Measurements from ENCODE around the gene OR4D1. TPM values are rescaled to one million over a fixed set of nuclear protein-coding genes. Genes with fewer than 3 reads are reported as not detected.

OR4D1 gene
- total and polyA plus RNA-seq, 2 of the 13 experiments (the other 11 are each of a cell fraction or from before 2014, with no cell fraction given) = not detected

GRCh38 chr17:58186591-58186990, 38.4 kb downstream of the OR4D1 start (continued):
- TF ChIP-seq ZNF710 (CRISPR knock-in tag; IDR thresholded peaks at IDR 0.05; ENCODE audit: borderline replicate concordance) = no peak
- no peak for TF ChIP-seq REST (IDR thresholded peaks at IDR 0.05; ENCODE audit: borderline replicate concordance in 1 of 2, low read depth in 1 of 2, low read length in 2 of 2)
- no peak for TF ChIP-seq ZBTB42 (CRISPR knock-in tag; IDR thresholded peaks at IDR 0.05)

- no peak overlapping the region for H3K9ac ChIP-seq (ENCODE audit: insufficient read depth, low read depth, low read length)
- WGBS (ENCODE audit: low lambda C conversion rate) = 28% methylated on average over 6 of the region's 6 CpGs
- no peak overlapping the region for H2AFZ ChIP-seq (ENCODE audit: low read length)
- H3K36me3 ChIP-seq (replicated peaks in 1 of 2; ENCODE audit: control insufficient read depth in 1 of 2, insufficient read depth in 2 of 2, low read length in 2 of 2) = no peaks in the 10 kb centered on the region
- H3K4me1 ChIP-seq (ENCODE audit: insufficient read depth, low read length) = no peaks in the 10 kb centered on the region
- POLR2A ChIA-PET = no interaction called here
- no peaks in the 10 kb centered on the region for H3K79me2 ChIP-seq (ENCODE audit: insufficient read depth, low read length)
- TF ChIP-seq MXD3 (CRISPR knock-in tag; IDR thresholded peaks at IDR 0.05) = no peak
- no peak for TF ChIP-seq SIX4 (CRISPR knock-in tag; IDR thresholded peaks at IDR 0.05)
- TF ChIP-seq ZFP37 (CRISPR knock-in tag; IDR thresholded peaks at IDR 0.05; ENCODE audit: borderline replicate concordance) = no peak
- TF ChIP-seq YEATS2 (CRISPR knock-in tag; IDR thresholded peaks at IDR 0.05; ENCODE audit: borderline replicate concordance) = no peak
- no peak for TF ChIP-seq FUBP1 (CRISPR knock-in tag; IDR thresholded peaks at IDR 0.05; ENCODE audit: borderline replicate concordance)
- in situ Hi-C loops (cut with HindIII; ENCODE audit: extremely low pct_ligation_motif_present, low pct_unique_long_range_greater_than_20kb) = no loop called here
- no peak for ATAC-seq
- H3K4me2 ChIP-seq (ENCODE audit: low read depth, low read length) = no peak overlapping the region
- CTCF ChIA-PET (ENCODE audit: low intra/inter-chr PET ratio, low total read pairs) = no interaction called here
- intact Hi-C loops (cut with micrococcal nuclease; ENCODE audit: unreplicated experiment) = no loop called here
- no peak for DNase-seq (ENCODE audit: low spot score)
- H3K27ac ChIP-seq (ENCODE audit: extremely low read length, insufficient read depth, low read length) = no peak overlapping the region
- no peaks in the 10 kb centered on the region for H3K9me3 ChIP-seq (ENCODE audit: low read length)
- H3K4me3 ChIP-seq (replicated peaks in 1 of 3; ENCODE audit: insufficient read depth in 1 of 3, low read depth in 2 of 3, low read length in 3 of 3) = no peak overlapping the region
- FAIRE-seq = no peak
- no TSS peak for BruUV-seq (replicated peaks)
- no peaks in the 10 kb centered on the region for H4K20me1 ChIP-seq (ENCODE audit: insufficient read depth, low read length)
- H3K27me3 ChIP-seq (ENCODE audit: control insufficient read depth in 1 of 2, insufficient read depth in 2 of 2, low read length in 2 of 2) = peaks cover 0 to 31% of the 10 kb centered on the region in 2 experiments; a peak in 3 of 5 replicates
Observed at GRCh38 chr17:58187063-58187462, 38.9 kb downstream of the OR4D1 start.

Measured in HepG2 (cell line).